GM21528 (cell line): ENCODE data around the gene GPR183.
"Not testable (repeated sequence)": the region's sequence is repeated elsewhere in the genome, so short reads cannot be mapped to it uniquely, and the experiment has no call there.

ENCODE experiments used
- ATAC-seq: cut with Tn5 transposase; IDR thresholded peaks from one replicate; pipeline ENCODE4 v1.9.1; 2021; ENCODE audit warnings: mild to moderate bottlenecking, moderate library complexity; ENCODE audit not compliant: unreplicated experiment, low FRiP score

The GPR183 gene

DNA sequence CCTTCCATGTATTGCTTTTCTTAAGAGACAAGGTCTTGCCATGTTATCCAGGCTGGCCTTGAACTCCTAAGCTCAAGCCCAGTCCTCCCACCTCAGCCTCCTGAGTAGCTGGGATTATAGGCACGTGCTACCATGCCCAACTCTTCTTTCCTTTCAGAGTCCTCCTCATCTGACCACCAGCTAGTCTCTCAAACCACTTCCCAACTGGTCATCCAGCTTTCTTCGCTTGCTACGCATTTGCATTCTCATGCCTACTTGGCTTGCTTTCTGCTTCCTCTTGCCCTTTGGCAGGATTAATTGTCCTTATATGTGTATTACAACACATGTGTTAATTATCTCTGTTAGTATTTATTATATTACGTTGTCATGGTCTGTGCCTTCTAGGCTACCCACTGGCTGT is 55.3 kb downstream of the GPR183 start:
- no peak for ATAC-seq

DNA sequence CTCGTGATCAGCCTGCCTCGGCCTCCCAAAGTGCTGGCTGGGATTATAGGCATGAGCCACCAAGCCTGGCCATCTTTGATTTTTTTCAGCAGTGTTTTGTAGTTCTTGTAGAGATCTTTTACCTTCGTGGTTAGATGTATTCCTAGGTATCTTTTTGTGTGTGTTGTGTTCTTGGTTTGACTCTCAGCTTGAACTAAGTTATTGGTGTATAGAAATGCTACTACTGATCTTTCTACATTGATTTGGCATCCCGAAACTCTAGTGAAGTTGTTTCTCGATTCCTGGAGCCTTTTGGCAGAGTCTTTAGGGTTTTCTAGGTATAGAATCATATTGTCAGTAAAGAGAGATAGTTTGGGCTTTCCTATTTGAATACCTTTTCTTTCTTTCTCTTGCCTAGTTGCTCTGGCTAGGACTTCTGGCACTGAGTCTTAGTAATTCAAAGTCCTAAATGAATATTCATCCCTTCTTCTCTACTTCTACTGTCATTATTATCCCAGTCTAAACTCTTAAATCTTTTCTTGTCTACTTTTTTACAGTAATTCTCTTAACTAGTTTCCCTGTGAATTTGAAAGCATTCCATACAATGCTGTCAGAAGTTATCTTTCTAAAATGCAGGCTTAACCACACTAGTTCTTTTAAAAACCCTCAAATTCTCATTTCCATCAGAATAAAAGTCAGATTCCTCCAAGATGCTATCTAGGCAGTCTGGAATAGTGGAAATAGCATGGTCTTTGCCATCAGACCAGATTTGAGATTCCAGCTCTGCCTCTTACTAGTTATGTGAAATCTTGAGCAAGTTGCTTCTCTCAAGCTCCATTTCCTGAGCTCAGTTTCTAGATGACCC is 56.0 kb downstream of the GPR183 start:
- ATAC-seq, result no peak

DNA sequence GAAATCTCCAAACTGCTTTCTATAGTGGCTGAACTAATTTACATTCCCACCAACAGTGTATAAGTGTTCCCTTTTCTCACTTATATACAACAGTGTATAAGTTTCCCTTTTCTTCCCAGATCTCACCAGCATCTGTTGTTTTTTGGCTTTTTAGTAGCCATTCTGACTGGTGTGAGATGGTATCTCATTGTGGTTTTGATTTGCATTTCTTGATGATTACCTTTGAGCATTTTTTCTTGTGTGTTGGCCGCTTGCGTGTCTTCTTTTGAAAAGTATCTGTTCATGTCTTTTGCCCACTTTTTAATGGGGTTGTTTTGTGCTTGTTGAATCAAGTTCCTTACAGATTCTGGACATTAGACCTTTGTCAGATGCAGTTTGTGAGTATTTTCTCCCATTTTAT is 57.6 kb downstream of the GPR183 start:
- not testable (repeated sequence) for ATAC-seq

GRCh38 chr13:99249178-99249577 is 58.0 kb downstream of the GPR183 start:
- not testable (repeated sequence) for ATAC-seq

- no peak for ATAC-seq
Measured at GRCh38 chr13:99246100-99246499, 61.1 kb downstream of the GPR183 start.
